Astrocyte (in vitro differentiated cells and primary cell): ENCODE measurements around the gene FUNDC2. TPM values are rescaled to one million over a fixed set of nuclear protein-coding genes. Genes with fewer than 3 reads are reported as not detected.
A peak's percentile ranks its signal among the peaks of the same experiment; 100 is the strongest.

ENCODE experiments used
- DNase-seq: peaks from one replicate; pipeline ENCODE4 v3.0.0-alpha.2; 2010; ENCODE audit warnings: low read depth
- FAIRE-seq: peaks from 2 replicates; lab custom pipeline; 2011; peaks lifted over from hg19 to GRCh38; lab: Jason Lieb, UNC
- H2AFZ ChIP-seq: 2 replicates; pipeline ENCODE4 v1.6.0; 2012; ENCODE audit warnings: low read depth, low read length, inconsistent platforms
- H3K27ac ChIP-seq: 2 replicates; pipeline ENCODE4 v1.5.1; 2011; ENCODE audit warnings: low read depth, low read length, inconsistent platforms
- H3K27me3 ChIP-seq: 2 replicates; pipeline ENCODE4 v1.6.0; 2011; ENCODE audit warnings: low read length, inconsistent platforms; ENCODE audit not compliant: insufficient read depth
- H3K36me3 ChIP-seq: 2 replicates; pipeline ENCODE4 v1.5.1; 2011; ENCODE audit warnings: low read length, inconsistent platforms; ENCODE audit not compliant: insufficient read depth
- H3K4me1 ChIP-seq: 2 replicates; pipeline ENCODE4 v1.5.1; 2011; ENCODE audit warnings: low read length, inconsistent platforms; ENCODE audit not compliant: insufficient read depth
- H3K4me2 ChIP-seq: 2 replicates; pipeline ENCODE4 v1.6.0; 2012; ENCODE audit warnings: low read length, inconsistent platforms
- H3K4me3 ChIP-seq: 2 replicates; pipeline ENCODE4 v1.5.1; 2011; ENCODE audit warnings: low read depth, mild to moderate bottlenecking, low read length, inconsistent platforms; ENCODE audit not compliant: insufficient read depth
- H3K79me2 ChIP-seq: 2 replicates; pipeline ENCODE4 v1.6.0; 2012; ENCODE audit warnings: mild to moderate bottlenecking, low read length, inconsistent platforms; ENCODE audit not compliant: insufficient read depth
- H3K9ac ChIP-seq: 2 replicates; pipeline ENCODE4 v1.6.0; 2012; ENCODE audit warnings: mild to moderate bottlenecking, low read length, inconsistent platforms
- H3K9me3 ChIP-seq: 2 replicates; pipeline ENCODE4 v1.5.1; 2012; ENCODE audit warnings: low read depth, mild to moderate bottlenecking, low read length, inconsistent platforms; ENCODE audit not compliant: insufficient read depth
- H4K20me1 ChIP-seq: 2 replicates; pipeline ENCODE4 v1.6.0; 2012; ENCODE audit warnings: low read length, inconsistent platforms; ENCODE audit not compliant: insufficient read depth
- H3K27ac Mint-ChIP-seq: one replicate; pipeline ENCODE4 v1.8.0; 2021; ENCODE audit warnings: mild to moderate bottlenecking, mixed read lengths; ENCODE audit not compliant: unreplicated experiment
- H3K27me3 Mint-ChIP-seq: one replicate; pipeline ENCODE4 v1.8.0; 2021; ENCODE audit warnings: low read depth, mixed read lengths; ENCODE audit not compliant: unreplicated experiment
- H3K36me3 Mint-ChIP-seq: one replicate; pipeline ENCODE4 v1.8.0; 2021; ENCODE audit warnings: low read depth, mixed read lengths; ENCODE audit not compliant: unreplicated experiment
- H3K4me1 Mint-ChIP-seq: one replicate; pipeline ENCODE4 v1.8.0; 2021; ENCODE audit warnings: low read depth, mixed read lengths; ENCODE audit not compliant: unreplicated experiment
- H3K4me3 Mint-ChIP-seq: one replicate; pipeline ENCODE4 v1.8.0; 2021; ENCODE audit warnings: mild to moderate bottlenecking, moderate library complexity, mixed read lengths; ENCODE audit not compliant: unreplicated experiment
- H3K9me3 Mint-ChIP-seq: one replicate; pipeline ENCODE4 v1.8.0; 2021; ENCODE audit warnings: mild to moderate bottlenecking, mixed read lengths; ENCODE audit not compliant: unreplicated experiment
- CTCF ChIP-seq: IDR thresholded peaks from 2 replicates; pipeline ENCODE4 v1.5.1; 2011; ENCODE audit warnings: low read depth, mild to moderate bottlenecking, inconsistent platforms, low read length, moderate library complexity; ENCODE audit not compliant: insufficient read depth
- EZH2 ChIP-seq: IDR thresholded peaks from 2 replicates; pipeline ENCODE4 v1.6.1; 2012; ENCODE audit warnings: mild to moderate bottlenecking, low read length, inconsistent platforms; ENCODE audit not compliant: insufficient read depth
- total RNA-seq: library from RNA; stranded (reverse); gene quantifications from 2 replicates; pipeline ENCODE4 v1.2.1, GENCODE V29; 2021

The FUNDC2 gene
- total RNA-seq, 1 donor from 2014 or later = 49.5 TPM

DNA sequence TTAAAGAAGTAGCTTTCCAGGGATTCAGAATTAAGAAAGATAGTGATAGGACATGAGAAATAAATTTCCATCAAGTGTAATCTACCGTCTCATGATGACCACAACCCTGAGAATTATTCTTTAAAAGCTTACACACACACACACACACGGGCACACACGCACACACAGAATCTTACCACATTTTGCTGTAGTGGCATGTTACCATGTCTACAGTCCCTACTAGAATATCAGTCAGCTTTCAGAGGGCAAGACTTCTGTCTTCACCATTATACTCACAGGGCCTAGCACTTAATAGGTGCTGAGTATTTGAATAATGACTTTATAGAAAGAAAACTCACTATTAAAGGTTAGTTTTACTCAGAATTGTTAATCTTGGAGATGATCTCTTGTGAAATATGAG lies 28.9 kb downstream of the FUNDC2 start:
- no peaks in the 10 kb centered on the region for H3K9me3 Mint-ChIP-seq
- DNase-seq (no peak), FAIRE-seq (no peak)
- Histone ChIP-seq H3K4me3 (no peak overlapping the region), H3K9ac (no peak overlapping the region), H3K9me3 (no peaks in the 10 kb centered on the region), H3K79me2 (no peaks in the 10 kb centered on the region), H3K36me3 (no peaks in the 10 kb centered on the region), H3K27me3 (no peaks in the 10 kb centered on the region), H3K27ac (no peak overlapping the region), H4K20me1 (no peaks in the 10 kb centered on the region), H3K4me2 (no peak overlapping the region), H2AFZ (no peak overlapping the region), H3K4me1 (no peaks in the 10 kb centered on the region)
- no peak overlapping the region for H3K4me3 Mint-ChIP-seq
- no peak for TF ChIP-seq EZH2
- TF ChIP-seq CTCF = no peak
- no peak overlapping the region for H3K27ac Mint-ChIP-seq
- H3K27me3 Mint-ChIP-seq = no peaks in the 10 kb centered on the region
- H3K4me1 Mint-ChIP-seq = peaks cover 2% of the 10 kb centered on the region
- peaks cover 6% of the 10 kb centered on the region for H3K36me3 Mint-ChIP-seq

GRCh38 chrX:155056471-155056870 lies 29.8 kb downstream of the FUNDC2 start:
- H3K27me3 ChIP-seq = no peaks in the 10 kb centered on the region
- H3K4me2 ChIP-seq = no peak overlapping the region
- H3K9me3 Mint-ChIP-seq = no peaks in the 10 kb centered on the region
- H3K9ac ChIP-seq = no peak overlapping the region
- H3K27ac ChIP-seq = no peak overlapping the region
- H4K20me1 ChIP-seq = no peaks in the 10 kb centered on the region
- no peak for FAIRE-seq
- no peak overlapping the region for H3K4me3 ChIP-seq
- H3K4me1 Mint-ChIP-seq = peaks cover 2% of the 10 kb centered on the region
- TF ChIP-seq EZH2 (no peak), CTCF (no peak)
- H3K36me3 ChIP-seq = no peaks in the 10 kb centered on the region
- no peaks in the 10 kb centered on the region for H3K9me3 ChIP-seq
- H3K4me3 Mint-ChIP-seq = no peak overlapping the region
- H3K79me2 ChIP-seq = no peaks in the 10 kb centered on the region
- H3K4me1 ChIP-seq = no peaks in the 10 kb centered on the region
- no peak overlapping the region for H3K27ac Mint-ChIP-seq
- H2AFZ ChIP-seq = no peak overlapping the region
- H3K27me3 Mint-ChIP-seq = no peaks in the 10 kb centered on the region
- no peak for DNase-seq
- peaks cover 6% of the 10 kb centered on the region for H3K36me3 Mint-ChIP-seq

DNA sequence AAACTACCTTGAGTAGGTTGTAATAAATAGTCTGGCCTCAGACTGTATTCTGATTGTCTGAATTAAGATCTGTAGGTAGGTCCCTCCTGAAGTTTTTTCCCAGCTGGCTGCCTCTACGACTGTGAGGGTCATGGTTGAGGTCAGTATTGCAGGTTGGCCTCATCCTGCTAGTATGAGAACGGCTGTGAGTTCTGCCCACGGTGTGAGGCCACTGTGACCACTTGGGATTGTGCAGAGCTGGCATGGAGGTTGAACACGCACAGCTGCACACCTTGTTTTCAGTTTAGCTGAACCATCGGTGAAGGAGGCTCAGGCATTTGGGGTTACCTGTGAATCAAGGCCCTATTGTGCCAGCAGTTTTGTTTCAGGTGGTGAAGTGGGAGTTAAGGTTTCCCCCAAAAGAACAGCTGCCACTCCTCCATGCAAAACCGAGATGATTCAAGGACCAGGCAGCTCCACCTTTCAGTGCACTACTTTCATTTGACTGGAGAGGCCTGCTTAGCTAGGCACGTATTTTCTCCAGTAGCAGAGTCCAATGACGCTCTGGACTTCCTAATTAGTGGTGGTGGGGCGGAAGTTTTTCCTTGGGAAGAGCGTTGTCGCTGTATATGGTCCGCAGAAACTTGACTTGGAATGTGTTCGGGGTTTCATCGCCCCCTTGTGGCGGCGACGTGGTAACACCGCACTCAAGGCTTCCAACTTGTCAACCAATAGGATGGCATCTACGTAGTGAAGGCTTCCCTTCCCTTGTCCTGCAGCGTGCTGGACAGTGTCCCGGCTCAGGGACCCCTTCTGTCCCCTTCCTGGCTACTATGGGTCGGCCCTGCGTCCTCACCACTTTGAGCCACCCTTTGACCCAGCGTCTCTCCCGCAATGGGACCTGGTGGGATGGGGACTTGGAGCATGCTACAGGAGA lies 30.5 kb downstream of the FUNDC2 start:
- DNase-seq (peak; percentile 51), FAIRE-seq (peak; percentile 85)
- Histone ChIP-seq H3K4me1 (no peaks in the 10 kb centered on the region), H3K36me3 (no peaks in the 10 kb centered on the region), H3K27me3 (no peaks in the 10 kb centered on the region), H3K4me3 (peak overlapping the region; percentile 23), H3K27ac (no peak overlapping the region), H4K20me1 (no peaks in the 10 kb centered on the region), H3K4me2 (peak overlapping the region; percentile 82), H3K9me3 (no peaks in the 10 kb centered on the region), H3K9ac (peak overlapping the region; percentile 38), H3K79me2 (no peaks in the 10 kb centered on the region), H2AFZ (peak overlapping the region; percentile 47)
- Mint-ChIP-seq H3K27me3 (no peaks in the 10 kb centered on the region), H3K36me3 (peaks cover 6% of the 10 kb centered on the region), H3K4me1 (peaks cover 2% of the 10 kb centered on the region), H3K27ac (no peak overlapping the region), H3K4me3 (no peak overlapping the region), H3K9me3 (no peaks in the 10 kb centered on the region)
- TF ChIP-seq CTCF (peak; percentile 69), EZH2 (no peak)
